GM23338 (cell line): ENCODE results near the gene TSHZ2. TPM values are rescaled to one million over a fixed set of nuclear protein-coding genes. Genes with fewer than 3 reads are reported as not detected.

Experiments used
- ATAC-seq: fragments of 200-7000 bp; cut with Tn5 transposase; 3 replicates; pipeline ENCODE4 v1.9.1; 2020
- DNase-seq: peaks from one replicate; pipeline ENCODE4 v3.0.0-alpha.2; 2015; ENCODE audit warnings: low spot score
- H2AFZ ChIP-seq: fragments of 200-600 bp; sonication (generic); 2 replicates; pipeline ENCODE4 v1.8.0; 2016; ENCODE audit warnings: antibody characterized with exemption, mild to moderate bottlenecking, moderate library complexity
- H3F3A ChIP-seq: fragments of 200-600 bp; sonication (generic); replicated peaks from 2 replicates; pipeline ENCODE4 v1.8.0; 2017; ENCODE audit warnings: antibody characterized with exemption, mixed run types, low read depth
- H3K27ac ChIP-seq: fragments of 200-600 bp; sonication (generic); 2 replicates; pipeline ENCODE4 v1.6.1; 2016; ENCODE audit warnings: low read depth
- H3K27me3 ChIP-seq: fragments of 200-600 bp; sonication (generic); 2 replicates; pipeline ENCODE4 v1.8.0; 2016; ENCODE audit warnings: mild to moderate bottlenecking, mixed run types, moderate library complexity; ENCODE audit not compliant: insufficient read depth
- H3K36me3 ChIP-seq: fragments of 200-600 bp; sonication (generic); 2 replicates; pipeline ENCODE4 v1.8.0; 2016; ENCODE audit warnings: mild to moderate bottlenecking; ENCODE audit not compliant: insufficient read depth
- H3K4me1 ChIP-seq: fragments of 200-600 bp; sonication (generic); 2 replicates; pipeline ENCODE4 v1.8.0; 2016; ENCODE audit warnings: mild to moderate bottlenecking, moderate library complexity; ENCODE audit not compliant: insufficient read depth
- H3K4me2 ChIP-seq: fragments of 200-600 bp; sonication (generic); 2 replicates; pipeline ENCODE4 v1.7.1; 2017; ENCODE audit warnings: mixed run types
- H3K4me3 ChIP-seq: fragments of 200-600 bp; sonication (generic); 2 replicates; pipeline ENCODE4 v1.6.1; 2016; ENCODE audit warnings: mixed run types
- H3K79me2 ChIP-seq: fragments of 200-600 bp; sonication (generic); replicated peaks from 2 replicates; pipeline ENCODE4 v1.8.0; 2017; ENCODE audit warnings: mild to moderate bottlenecking; ENCODE audit not compliant: insufficient read depth
- H3K9me2 ChIP-seq: fragments of 200-600 bp; sonication (generic); 2 replicates; pipeline ENCODE4 v1.8.0; 2017; ENCODE audit not compliant: insufficient read depth
- H4K20me1 ChIP-seq: fragments of 200-600 bp; sonication (generic); replicated peaks from 2 replicates; pipeline ENCODE4 v1.8.0; 2017; ENCODE audit warnings: mild to moderate bottlenecking; ENCODE audit not compliant: insufficient read depth
- H3K27ac Mint-ChIP-seq: 2 replicates; pipeline ENCODE4 v1.8.0; 2020; ENCODE audit warnings: inconsistent platforms, mild to moderate bottlenecking, moderate library complexity, mixed read lengths
- H3K27me3 Mint-ChIP-seq: 3 replicates; pipeline ENCODE4 v1.8.0; 2022; ENCODE audit warnings: low read depth, mild to moderate bottlenecking, moderate library complexity, mixed read lengths, inconsistent platforms; ENCODE audit not compliant: insufficient read depth, poor library complexity
- H3K36me3 Mint-ChIP-seq: 3 replicates; pipeline ENCODE4 v1.8.0; 2021; ENCODE audit warnings: low read depth, mild to moderate bottlenecking, inconsistent platforms, moderate library complexity, mixed read lengths
- H3K4me1 Mint-ChIP-seq: 3 replicates; pipeline ENCODE4 v1.8.0; 2020; ENCODE audit warnings: mild to moderate bottlenecking, inconsistent platforms, mixed read lengths
- H3K4me3 Mint-ChIP-seq: 3 replicates; pipeline ENCODE4 v1.8.0; 2021; ENCODE audit warnings: moderate library complexity, mild to moderate bottlenecking, inconsistent platforms, mixed read lengths
- H3K9me3 Mint-ChIP-seq: 3 replicates; pipeline ENCODE4 v1.8.0; 2020; ENCODE audit warnings: moderate library complexity, mild to moderate bottlenecking, inconsistent platforms, mixed read lengths
- CREB1 ChIP-seq: fragments of 250-450 bp; sonication (Bioruptor Pico); IDR thresholded peaks from 2 replicates; pipeline ENCODE4 v1.5.0; 2020; ENCODE audit warnings: low read depth, mild to moderate bottlenecking, moderate library complexity
- EZH2 ChIP-seq: fragments of 200-600 bp; sonication (generic); IDR thresholded peaks from one replicate; pipeline ENCODE4 v1.8.0; 2017; ENCODE audit warnings: antibody characterized with exemption, mild to moderate bottlenecking, low read depth; ENCODE audit not compliant: unreplicated experiment
- EZH2phosphoT487 ChIP-seq: fragments of 200-600 bp; sonication (generic); IDR thresholded peaks from one replicate; pipeline ENCODE4 v1.8.1; 2018; ENCODE audit warnings: antibody characterized with exemption; ENCODE audit not compliant: unreplicated experiment
- JUNB ChIP-seq: IDR thresholded peaks from one replicate; pipeline ENCODE4 v1.6.1; 2016; ENCODE audit warnings: antibody characterized with exemption; ENCODE audit not compliant: unreplicated experiment
- NANOG ChIP-seq: IDR thresholded peaks from 2 replicates; pipeline ENCODE4 v1.6.1; 2016; ENCODE audit warnings: antibody characterized with exemption, borderline replicate concordance
- POLR2AphosphoS5 ChIP-seq: IDR thresholded peaks from 2 replicates; pipeline ENCODE4 v1.6.1; 2016; ENCODE audit warnings: antibody characterized with exemption, low read depth
- STAT1 ChIP-seq: IDR thresholded peaks from one replicate; pipeline ENCODE4 v1.6.1; 2016; ENCODE audit warnings: antibody characterized with exemption; ENCODE audit not compliant: unreplicated experiment
- ZNF114 ChIP-seq: fragments of 250-450 bp; sonication (Bioruptor Pico); IDR thresholded peaks from 2 replicates; pipeline ENCODE4 v1.5.0; 2020; ENCODE audit warnings: mild to moderate bottlenecking, moderate library complexity
- ZNF331 ChIP-seq: fragments of 250-450 bp; sonication (Bioruptor Pico); IDR thresholded peaks from 2 replicates; pipeline ENCODE4 v1.5.0; 2020; ENCODE audit warnings: low read depth, mild to moderate bottlenecking, moderate library complexity
- polyA plus RNA-seq: library from polyadenylated mRNA; unstranded; fragments of >200 nt; fragmentation: Nextera tagmentation; extraction: Ambion mirVana; gene quantifications from 2 replicates; pipeline ENCODE4 v1.2.1, GENCODE V29; 2016
- total RNA-seq: library from RNA; depleted of rRNA; stranded (reverse); fragments of >200 nt; shearing (Covaris generic); gene quantifications from 2 replicates; pipeline ENCODE4 v1.2.3, GENCODE V29; 2014
- TF ChIP-seq, protein P1 (sequence below): IDR thresholded peaks from 2 replicates; pipeline ENCODE4 v1.6.1; 2016; ENCODE audit warnings: antibody characterized with exemption
- TF ChIP-seq, protein P2 (sequence below), 2 experiments: fragments of 200-600 bp in 1 of 2; sonication (generic) in 1 of 2; conservative IDR thresholded peaks; 2 replicates each; pipeline versions ENCODE4 v1.5.1 to v1.6.1; 2016 to 2017; ENCODE audit warnings: antibody characterized with exemption in 2 of 2, low read depth in 2 of 2, mild to moderate bottlenecking in 2 of 2, moderate library complexity in 1 of 2
- TF ChIP-seq, protein P3 (sequence below): fragments of 250-450 bp; sonication (Bioruptor Pico); IDR thresholded peaks from 2 replicates; pipeline ENCODE4 v1.5.0; 2020; ENCODE audit warnings: mild to moderate bottlenecking, moderate library complexity

The TSHZ2 gene
- total and polyA plus RNA-seq, 2 experiments from 2014 or later: 0.49 to 1.3 TPM

DNA sequence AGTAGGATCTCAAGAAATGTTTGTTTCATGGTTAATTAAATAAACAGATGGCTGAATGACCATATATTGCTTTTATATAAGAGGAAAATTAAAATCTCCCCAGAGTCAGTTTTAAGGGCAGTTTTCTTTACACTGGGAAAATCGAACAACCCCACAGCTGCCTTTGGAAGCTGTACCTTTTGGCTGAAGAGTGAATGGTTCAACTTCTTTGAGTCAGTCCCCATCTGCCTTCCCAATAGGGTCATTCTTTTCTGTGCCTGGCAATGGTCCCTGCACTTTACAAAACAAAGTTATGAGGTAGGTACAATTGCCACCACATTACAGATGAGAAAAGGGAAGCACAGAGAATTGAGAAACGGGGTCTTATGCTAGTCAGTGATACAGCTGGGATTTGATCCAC is 39.5 kb downstream of the TSHZ2 start (continued):
- TF ChIP-seq, protein P1, sequence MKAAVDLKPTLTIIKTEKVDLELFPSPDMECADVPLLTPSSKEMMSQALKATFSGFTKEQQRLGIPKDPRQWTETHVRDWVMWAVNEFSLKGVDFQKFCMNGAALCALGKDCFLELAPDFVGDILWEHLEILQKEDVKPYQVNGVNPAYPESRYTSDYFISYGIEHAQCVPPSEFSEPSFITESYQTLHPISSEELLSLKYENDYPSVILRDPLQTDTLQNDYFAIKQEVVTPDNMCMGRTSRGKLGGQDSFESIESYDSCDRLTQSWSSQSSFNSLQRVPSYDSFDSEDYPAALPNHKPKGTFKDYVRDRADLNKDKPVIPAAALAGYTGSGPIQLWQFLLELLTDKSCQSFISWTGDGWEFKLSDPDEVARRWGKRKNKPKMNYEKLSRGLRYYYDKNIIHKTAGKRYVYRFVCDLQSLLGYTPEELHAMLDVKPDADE: no peak
- TF ChIP-seq ZNF114 (CRISPR knock-in tag): no peak

DNA sequence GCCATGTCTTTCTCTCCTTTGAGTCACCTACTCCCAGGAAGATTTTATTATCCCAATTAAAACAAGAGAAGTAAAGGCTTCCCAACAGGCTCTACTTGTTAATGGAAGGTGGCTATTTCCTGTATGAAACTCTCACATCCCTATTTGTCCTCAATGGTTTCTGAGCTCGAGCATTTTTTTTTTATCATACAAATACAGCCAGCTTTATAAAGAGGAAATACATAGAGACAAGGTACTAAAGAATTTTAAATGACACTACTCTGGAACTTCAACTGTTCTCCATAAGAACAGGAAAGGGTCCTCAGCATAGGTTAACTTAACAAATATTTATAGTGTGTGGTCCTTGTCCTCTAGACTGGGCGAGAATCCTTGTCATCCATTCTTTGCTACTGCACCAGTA is 41.0 kb downstream of the TSHZ2 start:
- peaks cover 3% of the 10 kb centered on the region; the same call in 2 of the 3 replicates for H3K36me3 Mint-ChIP-seq
- no peak overlapping the region for H3K4me3 ChIP-seq
- no peak overlapping the region for H3K4me3 Mint-ChIP-seq
- H3F3A ChIP-seq: no peaks in the 10 kb centered on the region
- H3K27ac Mint-ChIP-seq: no peak overlapping the region
- H3K27ac ChIP-seq: no peak overlapping the region
- no peak overlapping the region for H3K4me2 ChIP-seq
- H3K79me2 ChIP-seq: no peaks in the 10 kb centered on the region
- H3K9me2 ChIP-seq: peaks cover 11% of the 10 kb centered on the region
- H3K4me1 ChIP-seq: 0 out of 2 replicates have a peak, but pooled peaks cover 11% of the 10 kb centered on the region
- no peaks in the 10 kb centered on the region for H3K36me3 ChIP-seq
- no peaks in the 10 kb centered on the region for H4K20me1 ChIP-seq
- DNase-seq (no peak), ATAC-seq (no peak)
- H3K9me3 Mint-ChIP-seq: peaks cover 9% of the 10 kb centered on the region; the same call in 2 of the 3 replicates
- no peaks in the 10 kb centered on the region for H3K4me1 Mint-ChIP-seq
- H3K27me3 ChIP-seq: no peaks in the 10 kb centered on the region
- H2AFZ ChIP-seq: no peak overlapping the region
- H3K27me3 Mint-ChIP-seq: peaks cover 2% of the 10 kb centered on the region
- no peak for TF ChIP-seq POLR2AphosphoS5
- TF ChIP-seq, protein P1: no peak
- TF ChIP-seq, protein P2, sequence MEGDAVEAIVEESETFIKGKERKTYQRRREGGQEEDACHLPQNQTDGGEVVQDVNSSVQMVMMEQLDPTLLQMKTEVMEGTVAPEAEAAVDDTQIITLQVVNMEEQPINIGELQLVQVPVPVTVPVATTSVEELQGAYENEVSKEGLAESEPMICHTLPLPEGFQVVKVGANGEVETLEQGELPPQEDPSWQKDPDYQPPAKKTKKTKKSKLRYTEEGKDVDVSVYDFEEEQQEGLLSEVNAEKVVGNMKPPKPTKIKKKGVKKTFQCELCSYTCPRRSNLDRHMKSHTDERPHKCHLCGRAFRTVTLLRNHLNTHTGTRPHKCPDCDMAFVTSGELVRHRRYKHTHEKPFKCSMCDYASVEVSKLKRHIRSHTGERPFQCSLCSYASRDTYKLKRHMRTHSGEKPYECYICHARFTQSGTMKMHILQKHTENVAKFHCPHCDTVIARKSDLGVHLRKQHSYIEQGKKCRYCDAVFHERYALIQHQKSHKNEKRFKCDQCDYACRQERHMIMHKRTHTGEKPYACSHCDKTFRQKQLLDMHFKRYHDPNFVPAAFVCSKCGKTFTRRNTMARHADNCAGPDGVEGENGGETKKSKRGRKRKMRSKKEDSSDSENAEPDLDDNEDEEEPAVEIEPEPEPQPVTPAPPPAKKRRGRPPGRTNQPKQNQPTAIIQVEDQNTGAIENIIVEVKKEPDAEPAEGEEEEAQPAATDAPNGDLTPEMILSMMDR (conservative IDR thresholded peaks at IDR 0.05; ENCODE audit: low read depth in 2 of 2): no peak
- no peak for TF ChIP-seq EZH2
- TF ChIP-seq, protein P3, sequence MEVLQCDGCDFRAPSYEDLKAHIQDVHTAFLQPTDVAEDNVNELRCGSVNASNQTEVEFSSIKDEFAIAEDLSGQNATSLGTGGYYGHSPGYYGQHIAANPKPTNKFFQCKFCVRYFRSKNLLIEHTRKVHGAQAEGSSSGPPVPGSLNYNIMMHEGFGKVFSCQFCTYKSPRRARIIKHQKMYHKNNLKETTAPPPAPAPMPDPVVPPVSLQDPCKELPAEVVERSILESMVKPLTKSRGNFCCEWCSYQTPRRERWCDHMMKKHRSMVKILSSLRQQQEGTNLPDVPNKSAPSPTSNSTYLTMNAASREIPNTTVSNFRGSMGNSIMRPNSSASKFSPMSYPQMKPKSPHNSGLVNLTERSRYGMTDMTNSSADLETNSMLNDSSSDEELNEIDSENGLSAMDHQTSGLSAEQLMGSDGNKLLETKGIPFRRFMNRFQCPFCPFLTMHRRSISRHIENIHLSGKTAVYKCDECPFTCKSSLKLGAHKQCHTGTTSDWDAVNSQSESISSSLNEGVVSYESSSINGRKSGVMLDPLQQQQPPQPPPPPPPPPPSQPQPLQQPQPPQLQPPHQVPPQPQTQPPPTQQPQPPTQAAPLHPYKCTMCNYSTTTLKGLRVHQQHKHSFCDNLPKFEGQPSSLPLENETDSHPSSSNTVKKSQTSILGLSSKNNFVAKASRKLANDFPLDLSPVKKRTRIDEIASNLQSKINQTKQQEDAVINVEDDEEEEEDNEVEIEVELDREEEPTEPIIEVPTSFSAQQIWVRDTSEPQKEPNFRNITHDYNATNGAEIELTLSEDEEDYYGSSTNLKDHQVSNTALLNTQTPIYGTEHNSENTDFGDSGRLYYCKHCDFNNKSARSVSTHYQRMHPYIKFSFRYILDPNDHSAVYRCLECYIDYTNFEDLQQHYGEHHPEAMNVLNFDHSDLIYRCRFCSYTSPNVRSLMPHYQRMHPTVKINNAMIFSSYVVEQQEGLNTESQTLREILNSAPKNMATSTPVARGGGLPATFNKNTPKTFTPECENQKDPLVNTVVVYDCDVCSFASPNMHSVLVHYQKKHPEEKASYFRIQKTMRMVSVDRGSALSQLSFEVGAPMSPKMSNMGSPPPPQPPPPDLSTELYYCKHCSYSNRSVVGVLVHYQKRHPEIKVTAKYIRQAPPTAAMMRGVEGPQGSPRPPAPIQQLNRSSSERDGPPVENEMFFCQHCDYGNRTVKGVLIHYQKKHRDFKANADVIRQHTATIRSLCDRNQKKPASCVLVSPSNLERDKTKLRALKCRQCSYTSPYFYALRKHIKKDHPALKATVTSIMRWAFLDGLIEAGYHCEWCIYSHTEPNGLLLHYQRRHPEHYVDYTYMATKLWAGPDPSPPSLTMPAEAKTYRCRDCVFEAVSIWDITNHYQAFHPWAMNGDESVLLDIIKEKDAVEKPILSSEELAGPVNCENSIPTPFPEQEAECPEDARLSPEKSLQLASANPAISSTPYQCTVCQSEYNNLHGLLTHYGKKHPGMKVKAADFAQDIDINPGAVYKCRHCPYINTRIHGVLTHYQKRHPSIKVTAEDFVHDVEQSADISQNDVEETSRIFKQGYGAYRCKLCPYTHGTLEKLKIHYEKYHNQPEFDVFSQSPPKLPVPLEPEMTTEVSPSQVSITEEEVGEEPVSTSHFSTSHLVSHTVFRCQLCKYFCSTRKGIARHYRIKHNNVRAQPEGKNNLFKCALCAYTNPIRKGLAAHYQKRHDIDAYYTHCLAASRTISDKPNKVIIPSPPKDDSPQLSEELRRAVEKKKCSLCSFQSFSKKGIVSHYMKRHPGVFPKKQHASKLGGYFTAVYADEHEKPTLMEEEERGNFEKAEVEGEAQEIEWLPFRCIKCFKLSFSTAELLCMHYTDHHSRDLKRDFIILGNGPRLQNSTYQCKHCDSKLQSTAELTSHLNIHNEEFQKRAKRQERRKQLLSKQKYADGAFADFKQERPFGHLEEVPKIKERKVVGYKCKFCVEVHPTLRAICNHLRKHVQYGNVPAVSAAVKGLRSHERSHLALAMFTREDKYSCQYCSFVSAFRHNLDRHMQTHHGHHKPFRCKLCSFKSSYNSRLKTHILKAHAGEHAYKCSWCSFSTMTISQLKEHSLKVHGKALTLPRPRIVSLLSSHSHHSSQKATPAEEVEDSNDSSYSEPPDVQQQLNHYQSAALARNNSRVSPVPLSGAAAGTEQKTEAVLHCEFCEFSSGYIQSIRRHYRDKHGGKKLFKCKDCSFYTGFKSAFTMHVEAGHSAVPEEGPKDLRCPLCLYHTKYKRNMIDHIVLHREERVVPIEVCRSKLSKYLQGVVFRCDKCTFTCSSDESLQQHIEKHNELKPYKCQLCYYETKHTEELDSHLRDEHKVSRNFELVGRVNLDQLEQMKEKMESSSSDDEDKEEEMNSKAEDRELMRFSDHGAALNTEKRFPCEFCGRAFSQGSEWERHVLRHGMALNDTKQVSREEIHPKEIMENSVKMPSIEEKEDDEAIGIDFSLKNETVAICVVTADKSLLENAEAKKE (CRISPR knock-in tag): no peak
- TF ChIP-seq CREB1: no peak
- no peak for TF ChIP-seq STAT1
- no peak for TF ChIP-seq EZH2phosphoT487
- TF ChIP-seq JUNB: no peak
- no peak for TF ChIP-seq ZNF114 (CRISPR knock-in tag)
- no peak for TF ChIP-seq NANOG
- no peak for TF ChIP-seq ZNF331 (CRISPR knock-in tag)
